Activated T-cell treated with anti-CD3 and anti-CD28 coated beads, Interleukin-2, amount 50 U/mL, for 1 hour (primary cell): ENCODE data around the gene FAM171A2.
A peak's percentile ranks its signal among the peaks of the same experiment; 100 is the strongest.
"Not testable (repeated sequence)": the region's sequence is repeated elsewhere in the genome, so short reads cannot be mapped to it uniquely, and the experiment has no call there.

Experiments used
- DNase-seq: peaks from one replicate; pipeline ENCODE4 v3.0.0-alpha.2; 2020

Gene FAM171A2

GRCh38 chr17:44363613-44364159, at the start of gene FAM171A2:
Gene FAM171A2, minus strand, starts transcription at chr17:44363853. Its CDS starts 139 bp downstream, at chr17:44363714.
- DNase-seq: peak; percentile 80

- DNase-seq: no peak
Observed at GRCh38 chr17:44409309-44410028, 45.8 kb upstream of the FAM171A2 start.

- DNase-seq: no peak
Observed at GRCh38 chr17:44408786-44409185, 45.1 kb upstream of the FAM171A2 start.

- no peak for DNase-seq
Observed at GRCh38 chr17:44402564-44403172, 39.0 kb upstream of the FAM171A2 start.

GRCh38 chr17:44400226-44400847, 36.7 kb upstream of the FAM171A2 start:
- no peak for DNase-seq

GRCh38 chr17:44398692-44399691, 35.3 kb upstream of the FAM171A2 start:
- DNase-seq: no peak

- no peak for DNase-seq
Observed at GRCh38 chr17:44397479-44398440, 34.1 kb upstream of the FAM171A2 start.

GRCh38 chr17:44396946-44397345, 33.3 kb upstream of the FAM171A2 start:
- no peak for DNase-seq

- DNase-seq: no peak
Observed at GRCh38 chr17:44394833-44395232, 31.2 kb upstream of the FAM171A2 start.

GRCh38 chr17:44394112-44394511, 30.5 kb upstream of the FAM171A2 start:
- DNase-seq: not testable (repeated sequence)

GRCh38 chr17:44390250-44390870, 26.7 kb upstream of the FAM171A2 start:
- DNase-seq: no peak

GRCh38 chr17:44389723-44390202, 26.1 kb upstream of the FAM171A2 start:
- no peak for DNase-seq

GRCh38 chr17:44389281-44389680, 25.6 kb upstream of the FAM171A2 start, which contains the start of gene ITGA2B:
Gene ITGA2B, minus strand, starts transcription at chr17:44389649. Its CDS starts 176 bp downstream, at chr17:44389473.
- no peak for DNase-seq

- DNase-seq: no peak
Observed at GRCh38 chr17:44387804-44388203, 24.2 kb upstream of the FAM171A2 start.

GRCh38 chr17:44386182-44386525, 22.5 kb upstream of the FAM171A2 start:
- no peak for DNase-seq

- DNase-seq: peak; percentile 86
Observed at GRCh38 chr17:44385287-44386181, 21.9 kb upstream of the FAM171A2 start.

- no peak for DNase-seq
Observed at GRCh38 chr17:44384823-44385286, 21.2 kb upstream of the FAM171A2 start.

- no peak for DNase-seq
Observed at GRCh38 chr17:44384281-44384822, 20.7 kb upstream of the FAM171A2 start.

GRCh38 chr17:44383861-44384260, 20.2 kb upstream of the FAM171A2 start:
- DNase-seq: no peak
